GM06990 (cell line): ENCODE results near the gene NCOR1.
A peak's percentile ranks its signal among the peaks of the same experiment; 100 is the strongest.

Source experiments
- DNase-seq: peaks from one replicate; pipeline ENCODE4 v3.0.0-alpha.2; 2011; ENCODE audit not compliant: insufficient read length; ENCODE audit errors: extremely low read depth
- H3K27me3 ChIP-seq: replicated peaks from 2 replicates; pipeline ENCODE4 v1.6.0; 2011; ENCODE audit warnings: low read length; ENCODE audit not compliant: control insufficient read depth, insufficient read depth
- H3K36me3 ChIP-seq: 2 replicates; pipeline ENCODE4 v1.5.1; 2011; ENCODE audit warnings: low read length; ENCODE audit not compliant: control insufficient read depth, insufficient read depth
- H3K4me3 ChIP-seq: replicated peaks from 2 replicates; pipeline ENCODE4 v1.5.1; 2011; ENCODE audit warnings: low read depth, mild to moderate bottlenecking, control low read depth, low read length
- TF ChIP-seq, protein P1 (sequence below): IDR thresholded peaks from 2 replicates; pipeline ENCODE4 v1.5.1; 2011; ENCODE audit warnings: low read length, control low read depth, mild to moderate bottlenecking, inconsistent platforms; ENCODE audit not compliant: insufficient read depth, poor library complexity, severe bottlenecking

Gene NCOR1

DNA sequence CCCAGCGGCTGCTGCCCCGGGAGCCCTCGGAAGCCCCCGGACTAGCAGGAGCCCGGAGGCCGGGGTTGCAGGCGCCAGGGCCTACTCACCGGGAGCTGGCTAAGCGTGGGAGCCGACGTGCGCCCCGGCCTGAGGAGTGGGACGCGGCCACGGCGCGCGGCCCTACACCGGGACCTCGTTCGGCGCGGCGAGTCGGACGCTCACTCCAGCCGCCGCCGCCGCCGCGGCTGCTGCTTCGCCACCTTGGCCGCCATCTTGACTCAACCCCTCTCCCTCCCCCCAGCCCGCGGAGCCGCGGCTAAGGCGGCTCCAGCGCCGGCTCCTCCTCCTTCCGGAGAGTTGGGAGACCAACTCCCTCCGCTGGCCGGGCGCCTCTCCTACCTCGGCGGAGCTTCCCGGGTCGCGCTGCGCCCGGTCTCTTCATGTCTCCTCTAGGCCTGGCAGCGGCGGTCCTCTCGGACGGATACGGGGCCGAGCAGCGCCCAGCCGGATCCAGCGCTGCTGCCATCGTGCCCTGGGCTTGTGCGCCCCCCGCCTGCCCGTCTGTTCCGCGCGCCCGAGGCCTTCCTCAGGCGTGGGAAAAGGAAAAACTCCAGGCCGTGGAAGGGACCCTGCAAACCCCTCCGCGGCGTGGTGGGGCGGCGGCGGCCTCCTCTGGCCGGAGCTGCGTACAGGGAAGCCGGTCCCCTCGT is at the start of gene NCOR1:
TSS of gene NCOR1 (minus strand) at position 262 of the 692 bp plus-strand sequence. CDS start 20,965 bp downstream, outside the sequence.
- no peaks in the 10 kb centered on the region for H3K27me3 ChIP-seq
- peak; percentile 94 for DNase-seq
- H3K4me3 ChIP-seq, result peak within 1 kb of the TSS; percentile 88
- no peaks in the 10 kb centered on the region for H3K36me3 ChIP-seq
- TF ChIP-seq, protein P1, sequence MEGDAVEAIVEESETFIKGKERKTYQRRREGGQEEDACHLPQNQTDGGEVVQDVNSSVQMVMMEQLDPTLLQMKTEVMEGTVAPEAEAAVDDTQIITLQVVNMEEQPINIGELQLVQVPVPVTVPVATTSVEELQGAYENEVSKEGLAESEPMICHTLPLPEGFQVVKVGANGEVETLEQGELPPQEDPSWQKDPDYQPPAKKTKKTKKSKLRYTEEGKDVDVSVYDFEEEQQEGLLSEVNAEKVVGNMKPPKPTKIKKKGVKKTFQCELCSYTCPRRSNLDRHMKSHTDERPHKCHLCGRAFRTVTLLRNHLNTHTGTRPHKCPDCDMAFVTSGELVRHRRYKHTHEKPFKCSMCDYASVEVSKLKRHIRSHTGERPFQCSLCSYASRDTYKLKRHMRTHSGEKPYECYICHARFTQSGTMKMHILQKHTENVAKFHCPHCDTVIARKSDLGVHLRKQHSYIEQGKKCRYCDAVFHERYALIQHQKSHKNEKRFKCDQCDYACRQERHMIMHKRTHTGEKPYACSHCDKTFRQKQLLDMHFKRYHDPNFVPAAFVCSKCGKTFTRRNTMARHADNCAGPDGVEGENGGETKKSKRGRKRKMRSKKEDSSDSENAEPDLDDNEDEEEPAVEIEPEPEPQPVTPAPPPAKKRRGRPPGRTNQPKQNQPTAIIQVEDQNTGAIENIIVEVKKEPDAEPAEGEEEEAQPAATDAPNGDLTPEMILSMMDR, result peak; percentile 44

DNA sequence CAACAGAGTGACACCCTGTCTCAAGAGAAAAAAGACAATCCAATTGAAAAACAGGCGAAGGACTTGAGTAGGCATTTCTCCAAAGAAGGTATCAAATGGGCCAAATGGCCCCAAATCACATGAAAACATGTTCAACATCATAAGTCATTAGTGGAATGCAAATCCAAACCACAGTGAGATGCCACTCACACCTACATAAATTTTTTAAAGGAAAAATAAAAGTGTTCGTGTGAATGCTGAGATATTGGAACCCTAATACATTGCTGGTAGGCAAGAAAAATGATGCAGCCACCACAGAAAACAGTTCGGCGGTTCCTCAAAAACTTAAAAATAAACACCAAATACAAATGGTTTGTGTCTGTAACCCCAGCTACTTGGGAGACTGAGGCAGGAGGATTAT is 46.9 kb upstream of the NCOR1 start:
- TF ChIP-seq, protein P1, result no peak
- no peak for DNase-seq
- H3K36me3 ChIP-seq, result no peaks in the 10 kb centered on the region
- no peak overlapping the region for H3K4me3 ChIP-seq
- H3K27me3 ChIP-seq, result no peaks in the 10 kb centered on the region

GRCh38 chr17:16261049-16261448 is 45.7 kb upstream of the NCOR1 start:
- Histone ChIP-seq H3K4me3 (no peak overlapping the region), H3K36me3 (no peaks in the 10 kb centered on the region), H3K27me3 (no peaks in the 10 kb centered on the region)
- DNase-seq, result no peak
- TF ChIP-seq, protein P1, result no peak

DNA sequence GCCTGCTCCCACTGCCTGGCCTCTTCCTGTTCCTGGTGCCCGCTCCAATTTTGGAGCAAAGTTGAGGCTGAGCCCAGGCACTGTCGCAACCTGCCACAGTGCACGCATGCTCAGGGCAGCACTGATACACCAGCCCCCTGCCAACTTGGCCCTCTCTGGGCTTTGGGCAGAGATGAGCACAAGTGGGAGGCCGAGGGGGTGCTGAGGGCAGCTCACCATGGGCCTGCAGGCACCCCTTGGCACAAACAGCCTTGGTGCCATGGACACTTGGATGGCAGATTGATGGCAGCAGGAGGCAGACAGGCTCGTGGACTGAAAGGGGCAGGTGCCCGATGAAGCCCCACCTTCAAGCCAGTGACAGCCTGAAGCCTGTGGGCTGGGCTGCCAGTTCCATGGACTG is 44.6 kb upstream of the NCOR1 start:
- TF ChIP-seq, protein P1, result no peak
- Histone ChIP-seq H3K4me3 (no peak overlapping the region), H3K27me3 (no peaks in the 10 kb centered on the region), H3K36me3 (no peaks in the 10 kb centered on the region)
- DNase-seq, result no peak

- Histone ChIP-seq H3K36me3 (no peaks in the 10 kb centered on the region), H3K27me3 (no peaks in the 10 kb centered on the region), H3K4me3 (no peak overlapping the region)
- TF ChIP-seq, protein P1, result no peak
- DNase-seq, result no peak
Observed at GRCh38 chr17:16258901-16259300, 43.6 kb upstream of the NCOR1 start.

DNA sequence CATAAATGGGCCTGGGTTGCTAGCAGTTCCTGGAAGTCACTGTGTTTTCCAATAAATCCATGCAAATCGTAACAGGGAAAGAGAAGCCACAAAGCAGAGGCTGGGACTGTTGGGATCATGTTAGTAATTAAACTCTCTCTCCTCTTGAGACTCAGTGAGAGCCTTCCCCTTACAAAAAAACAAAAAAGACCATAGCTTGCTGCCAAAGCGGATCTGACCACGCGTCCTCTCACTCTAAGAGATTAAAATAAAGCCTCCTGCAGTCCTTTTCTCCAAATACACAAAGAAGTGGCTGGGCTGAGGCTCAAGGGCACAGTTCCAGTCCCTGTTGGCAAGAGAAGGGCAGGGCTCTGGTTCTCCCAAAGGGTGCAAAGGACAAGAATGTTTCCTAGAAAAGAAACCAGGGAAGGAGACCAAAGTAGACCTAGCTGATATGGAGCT is 40.2 kb upstream of the NCOR1 start:
- DNase-seq, result no peak
- TF ChIP-seq, protein P1, result no peak
- no peaks in the 10 kb centered on the region for H3K36me3 ChIP-seq

More for the DNA sequence above, 40.2 kb upstream of the NCOR1 start:
- Histone ChIP-seq H3K4me3 (no peak overlapping the region), H3K27me3 (no peaks in the 10 kb centered on the region)
